Liver (tissue), 9 donors: Measurements from ENCODE around the gene THAP4. TPM values are rescaled to one million over a fixed set of nuclear protein-coding genes. Genes with fewer than 3 reads are reported as not detected.
A peak's percentile ranks its signal among the peaks of the same experiment; 100 is the strongest.

Experiments
- DNase-seq: peaks from one replicate; pipeline ENCODE4 v3.0.0-alpha.2; 2017; ENCODE audit warnings: low spot score
- H3K27ac ChIP-seq, 2 donors: one replicate each; pipeline ENCODE4 v1.7.0; 2013; ENCODE audit warnings: inconsistent platforms in 2 of 2, low read length in 2 of 2, control low read depth in 1 of 2, low read depth in 1 of 2, mild to moderate bottlenecking in 1 of 2
- H3K27me3 ChIP-seq, 4 donors: one replicate each; pipeline versions ENCODE4 v1.6.1 to v1.7.0; 2013; ENCODE audit warnings: low read length in 3 of 4, inconsistent platforms in 1 of 4, mild to moderate bottlenecking in 1 of 4, moderate library complexity in 1 of 4; ENCODE audit not compliant: control insufficient read depth in 4 of 4, insufficient read depth in 4 of 4
- H3K36me3 ChIP-seq, 4 donors: one replicate each; pipeline versions ENCODE4 v1.6.1 to v1.7.0; 2013; ENCODE audit warnings: low read length in 3 of 4, mild to moderate bottlenecking in 3 of 4, low read depth in 1 of 4, moderate library complexity in 1 of 4; ENCODE audit not compliant: control insufficient read depth in 4 of 4, insufficient read depth in 3 of 4
- H3K4me1 ChIP-seq, 4 donors: one replicate each; pipeline versions ENCODE4 v1.6.1 to v1.7.0; 2013; ENCODE audit warnings: low read length in 3 of 4, mild to moderate bottlenecking in 3 of 4, moderate library complexity in 1 of 4; ENCODE audit not compliant: control insufficient read depth in 4 of 4, insufficient read depth in 4 of 4
- H3K4me3 ChIP-seq, 3 donors: one replicate each; pipeline versions ENCODE4 v1.6.1 to v1.7.0; 2013; ENCODE audit warnings: low read length in 3 of 3, control low read depth in 1 of 3, low read depth in 1 of 3, mild to moderate bottlenecking in 1 of 3
- H3K9ac ChIP-seq, 2 donors: one replicate each; pipeline ENCODE4 v1.7.0; 2013; ENCODE audit warnings: low read length in 2 of 2, mild to moderate bottlenecking in 2 of 2, moderate library complexity in 2 of 2, control low read depth in 1 of 2, low read depth in 1 of 2
- H3K9me3 ChIP-seq, 4 donors: one replicate each; pipeline versions ENCODE4 v1.6.1 to v1.7.0; 2013; ENCODE audit warnings: low read length in 3 of 4; ENCODE audit not compliant: control insufficient read depth in 4 of 4
- ATF3 ChIP-seq: IDR thresholded peaks from 2 replicates; pipeline ENCODE4 v1.6.1; 2016; ENCODE audit warnings: antibody characterized with exemption
- CTCF ChIP-seq: fragments of 150-350 bp; IDR thresholded peaks from 2 replicates; pipeline ENCODE4 v1.5.1; 2017; ENCODE audit warnings: improper control_type of control experiment, low read depth, low read length; ENCODE audit not compliant: missing input control
- EGR1 ChIP-seq, 2 donors: IDR thresholded peaks; 2 replicates each; pipeline ENCODE4 v1.6.1; 2016 to 2018; ENCODE audit warnings: antibody characterized with exemption in 2 of 2, low read depth in 2 of 2
- FOXA1 ChIP-seq: IDR thresholded peaks from 2 replicates; pipeline ENCODE4 v1.6.1; 2016; ENCODE audit warnings: antibody characterized with exemption
- FOXA2 ChIP-seq: IDR thresholded peaks from 2 replicates; pipeline ENCODE4 v1.6.1; 2016; ENCODE audit warnings: antibody characterized with exemption
- GABPA ChIP-seq, 2 donors: IDR thresholded peaks in 1 of 2; conservative IDR thresholded peaks in 1 of 2; 2 replicates each; pipeline ENCODE4 v1.6.1; 2016; ENCODE audit warnings: antibody characterized with exemption in 2 of 2, mild to moderate bottlenecking in 1 of 2, moderate library complexity in 1 of 2
- HNF4A ChIP-seq, 2 donors: conservative IDR thresholded peaks; 2 replicates each; pipeline ENCODE4 v1.6.1; 2016; ENCODE audit warnings: antibody characterized with exemption in 2 of 2, mild to moderate bottlenecking in 2 of 2
- HNF4G ChIP-seq: IDR thresholded peaks from 2 replicates; pipeline ENCODE4 v1.6.1; 2016; ENCODE audit warnings: antibody characterized with exemption
- JUND ChIP-seq, 2 donors: IDR thresholded peaks; 2 replicates each; pipeline ENCODE4 v1.6.1; 2016; ENCODE audit warnings: antibody characterized with exemption in 2 of 2
- NR2F2 ChIP-seq: IDR thresholded peaks from 2 replicates; pipeline ENCODE4 v1.6.1; 2016; ENCODE audit warnings: antibody characterized with exemption
- RAD21 ChIP-seq, 2 donors: IDR thresholded peaks; 2 replicates each; pipeline ENCODE4 v1.6.1; 2016; ENCODE audit warnings: antibody characterized with exemption in 2 of 2, mild to moderate bottlenecking in 2 of 2
- RXRA ChIP-seq, 2 donors: IDR thresholded peaks; 2 replicates each; pipeline ENCODE4 v1.6.1; 2017 to 2018; ENCODE audit warnings: antibody characterized with exemption in 2 of 2, mild to moderate bottlenecking in 1 of 2
- SP1 ChIP-seq: IDR thresholded peaks from 2 replicates; pipeline ENCODE4 v1.6.1; 2018; ENCODE audit warnings: antibody characterized with exemption, mild to moderate bottlenecking
- TAF1 ChIP-seq: conservative IDR thresholded peaks from 2 replicates; pipeline ENCODE4 v1.6.1; 2016; ENCODE audit warnings: antibody characterized with exemption, mild to moderate bottlenecking
- YY1 ChIP-seq: IDR thresholded peaks from 2 replicates; pipeline ENCODE4 v1.6.1; 2016; ENCODE audit warnings: antibody characterized with exemption, mild to moderate bottlenecking
- ZBTB33 ChIP-seq: IDR thresholded peaks from 2 replicates; pipeline ENCODE4 v1.6.1; 2016; ENCODE audit warnings: antibody characterized with exemption
- WGBS: extraction: QIAGEN DNeasy Blood & Tissue Kit; methylation state at CpG from one replicate; pipeline ENCODE4 v1.1.7; 2013; 5-methylcytosine and 5-hydroxymethylcytosine counted together
- polyA plus RNA-seq, 2 donors: library from polyadenylated mRNA; stranded (reverse) in 1 of 2; unstranded in 1 of 2; fragments of 200-250 nt in 1 of 2; fragments of >200 nt in 1 of 2; fragmentation: Nextera tagmentation in 1 of 2; extraction: Ambion mirVana in 1 of 2; gene quantifications; one replicate each; pipeline versions ENCODE4 v1.2.1 to v1.2.3, GENCODE V29; 2013 to 2015
- total RNA-seq, 2 donors: library from RNA; depleted of rRNA; stranded (reverse); fragments of >200 nt; gene quantifications; one replicate each; pipeline ENCODE4 v1.2.3, GENCODE V29; 2014
- TF ChIP-seq, protein P1 (sequence below): IDR thresholded peaks from 2 replicates; pipeline ENCODE4 v1.6.1; 2016; ENCODE audit warnings: antibody characterized with exemption, mild to moderate bottlenecking
- TF ChIP-seq, protein P2 (sequence below): IDR thresholded peaks from 2 replicates; pipeline ENCODE4 v1.6.1; 2016; ENCODE audit warnings: antibody characterized with exemption
- donor health status: healthy.
- donor health status: healthy.
- donor health status: healthy.
- donor health status: healthy.
- donor health status: healthy.

The THAP4 gene
- total and polyA plus RNA-seq, 4 donors: 16.8 to 33.1 (median 22.7) TPM

- Histone ChIP-seq H3K27me3 (no peaks in the 10 kb centered on the region), H3K9ac (no peak overlapping the region), H3K27ac (no peak overlapping the region), H3K36me3 (peaks cover 4 to 14% (median 8%) of the 10 kb centered on the region in 4 donors), H3K4me1 (peaks cover 2 to 39% (median 26%) of the 10 kb centered on the region in 4 donors), H3K4me3 (no peak overlapping the region), H3K9me3 (no peaks in the 10 kb centered on the region)
- TF ChIP-seq EGR1 (IDR thresholded peaks at IDR 0.05; ENCODE audit: low read depth in 2 of 2) (no peak), SP1 (no peak), NR2F2 (no peak), GABPA (IDR thresholded peaks at IDR 0.05 in 1 of 2, conservative IDR thresholded peaks at IDR 0.05 in 1 of 2) (no peak), TAF1 (no peak), RXRA (IDR thresholded peaks at IDR 0.05) (no peak), HNF4G (no peak)
- TF ChIP-seq, protein P1, sequence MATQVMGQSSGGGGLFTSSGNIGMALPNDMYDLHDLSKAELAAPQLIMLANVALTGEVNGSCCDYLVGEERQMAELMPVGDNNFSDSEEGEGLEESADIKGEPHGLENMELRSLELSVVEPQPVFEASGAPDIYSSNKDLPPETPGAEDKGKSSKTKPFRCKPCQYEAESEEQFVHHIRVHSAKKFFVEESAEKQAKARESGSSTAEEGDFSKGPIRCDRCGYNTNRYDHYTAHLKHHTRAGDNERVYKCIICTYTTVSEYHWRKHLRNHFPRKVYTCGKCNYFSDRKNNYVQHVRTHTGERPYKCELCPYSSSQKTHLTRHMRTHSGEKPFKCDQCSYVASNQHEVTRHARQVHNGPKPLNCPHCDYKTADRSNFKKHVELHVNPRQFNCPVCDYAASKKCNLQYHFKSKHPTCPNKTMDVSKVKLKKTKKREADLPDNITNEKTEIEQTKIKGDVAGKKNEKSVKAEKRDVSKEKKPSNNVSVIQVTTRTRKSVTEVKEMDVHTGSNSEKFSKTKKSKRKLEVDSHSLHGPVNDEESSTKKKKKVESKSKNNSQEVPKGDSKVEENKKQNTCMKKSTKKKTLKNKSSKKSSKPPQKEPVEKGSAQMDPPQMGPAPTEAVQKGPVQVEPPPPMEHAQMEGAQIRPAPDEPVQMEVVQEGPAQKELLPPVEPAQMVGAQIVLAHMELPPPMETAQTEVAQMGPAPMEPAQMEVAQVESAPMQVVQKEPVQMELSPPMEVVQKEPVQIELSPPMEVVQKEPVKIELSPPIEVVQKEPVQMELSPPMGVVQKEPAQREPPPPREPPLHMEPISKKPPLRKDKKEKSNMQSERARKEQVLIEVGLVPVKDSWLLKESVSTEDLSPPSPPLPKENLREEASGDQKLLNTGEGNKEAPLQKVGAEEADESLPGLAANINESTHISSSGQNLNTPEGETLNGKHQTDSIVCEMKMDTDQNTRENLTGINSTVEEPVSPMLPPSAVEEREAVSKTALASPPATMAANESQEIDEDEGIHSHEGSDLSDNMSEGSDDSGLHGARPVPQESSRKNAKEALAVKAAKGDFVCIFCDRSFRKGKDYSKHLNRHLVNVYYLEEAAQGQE: no peak
- 87% methylated on average over 36 of the region's 36 CpGs for WGBS
- no peak for DNase-seq
These were observed 72.2 kb downstream of the THAP4 start for GRCh38 chr2:241564596-241565410.

GRCh38 chr2:241563981-241564595 is 72.9 kb downstream of the THAP4 start:
- Histone ChIP-seq H3K27ac (peak overlapping the region in 1 of 2 donors; percentile 27), H3K9me3 (no peaks in the 10 kb centered on the region), H3K4me1 (peaks cover 2 to 43% (median 26%) of the 10 kb centered on the region in 4 donors), H3K27me3 (no peaks in the 10 kb centered on the region), H3K9ac (no peak overlapping the region), H3K36me3 (peaks cover 4 to 14% (median 8%) of the 10 kb centered on the region in 4 donors), H3K4me3 (no peak overlapping the region)
- no peak for DNase-seq
- 80% methylated on average over 23 of the region's 23 CpGs for WGBS
- TF ChIP-seq SP1 (no peak), HNF4G (no peak), FOXA1 (no peak), CTCF (no peak), FOXA2 (no peak), YY1 (no peak), ATF3 (no peak), GABPA (IDR thresholded peaks at IDR 0.05 in 1 of 2, conservative IDR thresholded peaks at IDR 0.05 in 1 of 2) (no peak), TAF1 (no peak), EGR1 (IDR thresholded peaks at IDR 0.05; ENCODE audit: low read depth in 2 of 2) (no peak), RAD21 (IDR thresholded peaks at IDR 0.05) (no peak), HNF4A (conservative IDR thresholded peaks at IDR 0.05) (no peak), JUND (IDR thresholded peaks at IDR 0.05) (no peak), NR2F2 (no peak), RXRA (IDR thresholded peaks at IDR 0.05) (no peak), ZBTB33 (no peak)
- TF ChIP-seq, protein P2, sequence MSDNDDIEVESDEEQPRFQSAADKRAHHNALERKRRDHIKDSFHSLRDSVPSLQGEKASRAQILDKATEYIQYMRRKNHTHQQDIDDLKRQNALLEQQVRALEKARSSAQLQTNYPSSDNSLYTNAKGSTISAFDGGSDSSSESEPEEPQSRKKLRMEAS: no peak
- TF ChIP-seq, protein P1: no peak
